Fibroblast of skin of back (primary cell): ENCODE results near the gene LKAAEAR1. TPM values are rescaled to one million over a fixed set of nuclear protein-coding genes. Genes with fewer than 3 reads are reported as not detected.
"Not testable (repeated sequence)": the region's sequence is repeated elsewhere in the genome, so short reads cannot be mapped to it uniquely, and the experiment has no call there.

Experiments used
- DNase-seq: peaks from one replicate; pipeline ENCODE4 v3.0.0-alpha.2; 2013
- polyA plus RNA-seq, 2 experiments: library from polyadenylated mRNA; unstranded; fragments of 120-200 nt; gene quantifications; one replicate each; pipeline ENCODE4 v1.2.1, GENCODE V29; 2013; ENCODE audit not compliant: insufficient read length in 2 of 2

LKAAEAR1 gene, protein sequence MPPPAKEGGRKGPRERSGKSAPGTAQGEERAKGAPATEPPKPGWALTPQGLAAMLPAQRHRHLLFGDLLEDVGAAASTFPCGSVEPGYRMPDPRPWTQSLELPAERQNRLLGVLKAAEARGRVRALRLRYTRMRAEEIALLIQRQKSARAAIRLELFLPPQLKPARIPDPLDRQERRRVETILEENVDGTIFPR
- polyA plus RNA-seq (2013, experiment 1 of 2; ENCODE audit: insufficient read length), result not detected
- not detected for polyA plus RNA-seq (2013, experiment 2 of 2; ENCODE audit: insufficient read length)

DNA sequence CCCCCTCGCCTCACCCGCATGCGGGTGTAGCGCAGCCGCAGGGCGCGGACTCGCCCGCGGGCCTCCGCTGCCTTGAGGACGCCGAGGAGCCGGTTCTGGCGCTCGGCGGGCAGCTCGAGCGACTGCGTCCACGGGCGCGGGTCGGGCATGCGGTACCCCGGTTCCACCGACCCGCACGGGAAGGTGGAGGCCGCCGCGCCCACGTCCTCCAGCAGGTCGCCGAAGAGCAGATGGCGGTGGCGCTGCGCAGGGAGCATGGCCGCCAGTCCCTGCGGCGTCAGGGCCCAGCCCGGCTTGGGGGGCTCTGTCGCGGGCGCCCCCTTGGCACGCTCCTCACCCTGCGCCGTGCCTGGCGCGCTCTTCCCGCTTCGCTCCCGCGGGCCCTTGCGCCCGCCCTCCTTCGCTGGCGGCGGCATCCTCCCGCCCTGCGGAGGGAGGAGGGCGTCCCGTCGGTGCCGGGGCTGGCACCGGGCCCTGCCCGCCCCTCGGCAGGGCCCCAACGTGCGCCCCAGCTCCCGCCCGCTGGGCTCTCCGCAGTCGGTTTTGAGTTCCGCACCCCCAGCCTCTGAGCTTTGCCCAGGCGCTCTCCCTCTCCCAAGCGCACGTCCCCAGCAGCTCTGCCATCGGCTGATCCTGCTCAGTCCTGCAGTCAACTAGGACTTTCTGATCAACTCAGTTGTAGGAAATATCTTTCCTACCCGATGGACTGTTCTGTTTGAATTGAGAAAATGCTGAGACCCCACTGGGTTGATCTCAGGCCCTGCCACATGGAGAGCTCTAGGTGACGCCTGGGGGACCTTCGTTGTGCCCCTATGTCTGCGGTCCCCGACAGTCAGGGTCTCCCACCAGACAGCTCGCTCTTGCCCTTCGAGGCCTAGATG lies at the start of gene LKAAEAR1:
Gene LKAAEAR1, minus strand, starts transcription at position 595 of the 881 bp plus-strand sequence. Its CDS starts 179 bp downstream, at position 416.
- no peak for DNase-seq

DNA sequence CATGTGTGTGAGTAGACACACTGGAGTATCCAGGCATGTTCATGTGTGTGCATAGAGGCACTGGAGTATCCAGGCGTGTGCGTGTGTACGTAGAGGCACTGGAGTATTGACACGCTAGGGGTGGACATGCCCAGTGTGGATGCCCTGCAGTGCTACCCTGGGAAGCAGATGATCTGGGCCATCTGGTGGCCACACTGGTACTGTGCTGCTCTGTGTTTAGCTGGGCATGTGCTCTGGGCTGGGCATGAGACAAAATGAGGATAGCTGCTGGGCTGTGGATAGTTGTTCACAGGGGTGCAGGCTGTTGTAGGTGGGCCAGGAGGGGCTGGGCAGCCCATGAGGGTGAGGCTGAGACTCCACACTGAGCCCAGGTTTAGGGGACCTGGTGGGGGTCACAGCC lies 47.2 kb upstream of the LKAAEAR1 start:
- peak; percentile 26 for DNase-seq

DNA sequence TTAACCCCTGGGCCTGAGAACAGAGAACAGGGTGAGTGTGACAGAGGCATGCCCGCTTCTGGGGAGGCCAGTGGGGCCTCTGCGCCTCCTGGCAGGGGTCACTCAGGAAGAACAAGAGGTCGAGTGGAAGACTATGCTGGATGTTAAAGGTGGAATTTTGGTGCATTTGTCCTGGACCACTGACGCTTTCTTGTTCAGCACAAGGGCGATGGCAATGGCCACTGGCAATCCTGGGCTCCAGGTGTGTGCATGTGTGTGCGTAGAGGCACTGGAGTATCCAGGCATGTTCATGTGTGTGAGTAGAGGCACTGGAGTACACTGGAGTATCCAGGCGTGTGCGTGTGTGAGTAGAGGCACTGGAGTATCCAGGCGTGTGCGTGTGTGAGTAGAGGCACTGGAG lies 46.7 kb upstream of the LKAAEAR1 start:
- DNase-seq, result no peak

DNA sequence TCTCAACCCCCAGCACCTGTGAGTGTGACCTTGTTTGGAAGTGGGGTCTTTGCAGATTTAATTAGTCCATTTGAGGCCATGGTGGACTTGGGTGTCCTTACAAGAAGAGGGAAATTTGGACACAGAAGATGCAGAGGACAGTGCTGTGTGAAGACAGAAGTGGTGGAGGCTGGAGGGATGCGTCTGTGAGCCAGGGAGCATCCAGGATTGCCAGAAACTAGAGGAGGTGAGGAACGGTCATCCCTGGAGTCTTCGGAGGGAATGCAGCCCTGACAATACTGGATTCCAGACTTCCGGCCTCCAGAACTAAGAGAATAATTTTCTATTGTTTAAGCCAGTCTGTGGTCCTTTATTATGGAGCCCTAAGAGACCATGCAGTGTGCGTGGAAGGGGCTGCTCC lies 46.1 kb upstream of the LKAAEAR1 start:
- no peak for DNase-seq

DNA sequence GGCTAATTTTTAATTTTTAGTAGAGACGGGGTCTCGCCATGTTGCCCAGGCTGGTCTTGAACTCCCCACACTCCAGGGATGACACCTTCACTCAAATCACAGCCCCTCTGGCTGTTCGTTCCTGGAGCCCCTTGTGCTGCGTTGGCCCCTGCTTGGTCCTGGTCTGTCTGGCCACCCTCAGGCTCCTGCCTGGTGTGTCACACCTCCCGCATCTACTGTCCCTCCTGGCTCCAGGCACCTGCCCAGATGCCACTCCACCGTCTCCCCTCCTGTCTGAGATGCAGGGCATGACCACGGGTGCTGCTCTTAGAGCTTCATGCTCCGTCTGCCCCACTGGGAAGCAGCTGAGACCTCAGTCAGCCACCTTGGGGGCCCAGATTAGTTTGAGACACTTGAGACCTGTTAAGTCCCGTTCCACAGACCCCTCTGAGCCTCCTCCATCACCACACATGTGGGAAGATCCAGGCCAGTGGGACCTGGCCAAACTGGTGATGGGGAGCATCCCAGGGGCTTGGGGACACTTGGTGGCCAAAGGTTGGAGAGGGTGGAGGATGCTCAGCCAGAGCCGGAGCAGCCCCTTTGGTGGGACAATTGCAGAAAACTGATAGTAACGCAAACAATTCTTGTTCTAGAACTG lies 45.1 kb upstream of the LKAAEAR1 start:
- DNase-seq, result no peak

DNA sequence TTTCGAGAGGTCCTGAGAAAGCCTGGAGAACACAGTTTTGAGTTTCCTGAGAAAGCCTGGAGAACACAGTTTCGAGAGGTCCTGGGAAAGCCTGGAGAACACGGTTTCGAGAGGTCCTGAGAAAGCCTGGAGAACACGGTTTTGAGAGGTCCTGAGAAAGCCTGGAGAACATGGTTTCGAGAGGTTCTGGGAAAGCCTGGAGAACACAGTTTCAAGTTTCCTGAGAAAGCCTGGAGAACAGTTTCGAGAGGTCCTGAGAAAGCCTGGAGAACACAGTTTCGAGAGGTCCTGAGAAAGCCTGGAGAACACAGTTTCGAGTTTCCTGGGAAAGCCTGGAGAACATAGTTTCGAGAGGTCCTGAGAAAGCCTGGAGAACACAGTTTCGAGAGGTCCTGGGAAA lies 39.3 kb upstream of the LKAAEAR1 start:
- DNase-seq, result not testable (repeated sequence)

DNA sequence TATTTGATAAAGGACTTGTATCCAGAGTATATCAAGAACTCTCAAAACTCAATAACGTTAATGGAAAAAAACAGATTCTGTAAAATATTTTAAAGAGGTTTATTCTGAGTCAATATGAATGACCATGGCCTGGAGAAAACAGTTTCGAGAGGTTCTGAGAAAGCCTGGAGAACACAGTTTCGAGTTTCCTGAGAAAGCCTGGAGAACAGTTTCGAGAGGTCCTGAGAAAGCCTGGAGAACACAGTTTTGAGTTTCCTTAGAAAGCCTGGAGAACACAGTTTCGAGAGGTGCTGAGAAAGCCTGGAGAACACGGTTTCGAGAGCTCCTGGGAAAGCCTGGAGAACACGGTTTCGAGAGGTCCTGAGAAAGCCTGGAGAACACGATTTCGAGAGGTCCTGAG lies 38.7 kb upstream of the LKAAEAR1 start:
- not testable (repeated sequence) for DNase-seq

DNA sequence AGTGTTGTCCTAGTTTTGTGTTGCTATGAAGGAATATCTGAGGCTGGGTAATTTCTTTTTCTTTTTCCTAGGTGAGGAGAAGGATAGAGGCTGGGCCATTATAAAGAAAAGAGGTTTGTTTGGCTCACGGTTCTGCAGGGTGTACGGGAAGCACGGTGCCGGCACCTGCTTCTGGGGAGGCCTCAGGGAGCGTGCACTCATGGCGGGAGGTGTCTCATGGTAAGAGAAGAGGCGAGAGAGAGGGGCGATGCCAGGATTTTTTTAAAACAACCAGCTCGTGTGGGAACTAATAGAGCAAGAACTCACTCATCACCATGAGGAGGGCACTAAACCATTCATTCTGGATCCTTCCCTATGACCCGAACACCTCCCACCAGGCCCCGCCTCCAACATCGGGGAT lies 37.4 kb upstream of the LKAAEAR1 start:
- no peak for DNase-seq

DNA sequence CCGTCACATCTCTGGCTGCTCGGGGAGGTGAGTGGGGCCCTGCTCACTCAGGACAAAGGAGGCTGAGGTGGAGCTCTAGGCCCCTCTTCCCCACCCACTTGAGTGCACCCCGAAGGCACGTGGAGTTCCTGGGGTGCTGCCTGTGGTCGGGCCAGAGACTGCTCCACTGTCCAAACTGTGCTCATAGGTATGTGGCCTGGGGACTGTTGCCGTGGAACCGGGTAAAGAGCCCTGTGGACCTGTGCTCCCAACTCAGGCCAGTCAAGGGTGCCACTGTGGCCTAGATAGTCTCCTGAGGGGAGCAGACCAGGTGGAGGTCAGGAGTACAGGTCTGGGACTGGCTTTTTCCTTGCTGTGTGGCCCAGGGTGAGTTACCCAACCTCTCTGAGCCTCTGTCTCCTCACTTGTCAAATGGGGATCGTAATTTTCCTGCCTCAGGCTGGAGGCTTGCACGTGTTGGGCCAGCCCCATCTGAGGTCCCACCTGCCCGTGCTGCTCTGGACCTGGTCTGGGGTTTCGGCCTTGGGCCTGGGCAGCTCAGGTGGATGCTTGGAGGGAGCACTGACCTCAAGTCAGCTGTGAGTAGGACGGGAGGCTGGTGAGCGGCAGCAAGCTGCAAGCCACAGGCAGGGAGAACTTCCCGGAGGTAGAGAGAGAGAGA lies 35.6 kb upstream of the LKAAEAR1 start:
- DNase-seq, result no peak

DNA sequence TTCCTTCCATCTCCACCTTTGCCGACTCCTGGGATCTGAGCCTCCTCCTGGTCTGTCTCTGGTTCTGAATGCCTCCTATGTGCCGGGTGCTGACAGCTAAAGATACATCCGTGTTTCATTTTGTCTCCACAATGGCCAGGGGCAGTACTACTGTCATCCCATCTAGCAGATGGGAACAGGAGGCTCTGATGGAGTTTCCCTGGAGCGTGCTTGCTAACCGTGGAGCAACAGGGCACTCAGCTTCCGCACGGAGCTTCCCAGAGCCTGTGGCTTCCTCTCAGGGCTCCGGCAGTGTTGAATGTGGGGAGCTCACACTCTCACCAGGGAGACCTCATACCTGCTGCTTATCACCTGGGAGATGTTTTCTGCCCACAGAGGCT lies 35.1 kb upstream of the LKAAEAR1 start:
- DNase-seq, result no peak

DNA sequence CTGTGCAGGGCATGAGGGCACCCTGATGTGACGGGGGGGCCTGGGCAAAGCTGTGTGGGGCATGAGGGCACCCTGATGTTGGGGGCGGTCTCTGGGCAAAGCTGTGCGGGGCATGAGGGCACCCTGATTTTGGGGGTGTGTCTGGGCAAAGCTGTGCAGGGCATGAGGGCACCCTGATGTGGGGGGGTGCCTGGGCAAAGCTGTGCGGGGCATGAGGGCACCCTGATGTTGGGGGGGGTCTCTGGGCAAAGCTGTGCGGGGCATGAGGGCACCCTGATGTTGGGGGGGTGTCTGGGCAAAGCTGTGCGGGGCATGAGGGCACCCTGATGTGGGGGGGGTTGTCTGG lies 33.2 kb upstream of the LKAAEAR1 start:
- not testable (repeated sequence) for DNase-seq

DNA sequence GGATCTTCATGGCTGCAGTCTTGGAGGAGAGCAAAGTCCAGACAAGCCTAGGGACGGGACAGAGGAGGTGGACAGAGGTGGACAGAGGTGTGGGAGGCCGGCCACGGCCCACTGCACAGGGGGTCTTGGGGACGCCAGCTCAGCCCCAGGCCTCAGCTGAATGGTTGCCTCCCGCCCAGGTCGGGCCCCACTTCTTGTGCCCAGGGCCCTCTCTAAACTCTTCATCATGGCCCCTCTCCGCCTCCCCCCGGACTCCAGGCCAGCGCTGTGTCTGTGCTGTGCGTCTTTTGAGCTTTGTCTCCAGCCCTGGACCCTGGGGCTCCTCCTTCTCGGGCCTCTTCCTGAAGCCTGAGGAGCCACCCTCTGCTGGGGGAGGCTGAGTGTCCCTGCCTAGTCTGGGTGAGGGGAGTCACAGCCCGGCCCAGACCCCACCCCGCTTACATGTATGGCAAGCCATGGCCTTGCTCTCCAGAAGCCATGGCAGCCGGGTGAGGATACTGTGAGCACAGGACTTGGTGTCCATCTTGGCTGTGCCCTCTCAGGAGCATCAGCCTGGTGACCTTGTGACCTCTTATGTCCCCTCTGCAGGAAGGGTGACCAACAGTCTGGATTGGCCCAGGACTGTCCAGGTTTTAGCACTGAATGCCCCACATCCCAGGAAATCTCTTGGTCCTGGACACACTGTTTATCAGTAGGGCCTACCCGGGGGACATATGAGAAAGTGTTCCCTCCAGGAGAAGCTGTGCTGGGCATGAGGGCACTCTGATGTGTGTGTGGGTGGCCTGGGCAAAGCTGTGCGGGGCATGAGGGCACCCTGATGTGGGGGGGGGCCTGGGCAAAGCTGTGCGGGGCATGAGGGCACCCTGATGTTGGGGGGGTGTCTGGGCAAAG lies 32.6 kb upstream of the LKAAEAR1 start:
- DNase-seq, result no peak

DNA sequence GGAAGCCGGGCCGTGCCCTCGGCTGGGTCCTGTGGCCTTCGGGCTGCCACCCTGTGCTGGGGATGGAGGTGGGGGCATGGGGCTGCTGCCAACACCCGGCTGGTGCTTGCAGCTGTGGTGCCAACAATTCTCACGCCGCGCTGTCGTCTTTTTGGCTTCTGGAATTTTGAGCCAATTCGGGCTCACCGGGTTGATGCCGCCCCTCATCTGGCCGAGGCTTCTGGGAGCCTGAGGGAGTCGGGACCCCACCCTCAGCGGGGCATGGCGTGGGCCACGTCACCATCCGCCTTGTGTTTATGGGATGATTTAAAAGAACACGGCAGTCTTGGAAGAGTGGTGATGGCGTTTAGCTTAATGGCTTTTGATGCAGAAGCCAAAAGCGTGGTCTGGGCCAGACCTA lies 31.8 kb upstream of the LKAAEAR1 start:
- DNase-seq, result no peak

DNA sequence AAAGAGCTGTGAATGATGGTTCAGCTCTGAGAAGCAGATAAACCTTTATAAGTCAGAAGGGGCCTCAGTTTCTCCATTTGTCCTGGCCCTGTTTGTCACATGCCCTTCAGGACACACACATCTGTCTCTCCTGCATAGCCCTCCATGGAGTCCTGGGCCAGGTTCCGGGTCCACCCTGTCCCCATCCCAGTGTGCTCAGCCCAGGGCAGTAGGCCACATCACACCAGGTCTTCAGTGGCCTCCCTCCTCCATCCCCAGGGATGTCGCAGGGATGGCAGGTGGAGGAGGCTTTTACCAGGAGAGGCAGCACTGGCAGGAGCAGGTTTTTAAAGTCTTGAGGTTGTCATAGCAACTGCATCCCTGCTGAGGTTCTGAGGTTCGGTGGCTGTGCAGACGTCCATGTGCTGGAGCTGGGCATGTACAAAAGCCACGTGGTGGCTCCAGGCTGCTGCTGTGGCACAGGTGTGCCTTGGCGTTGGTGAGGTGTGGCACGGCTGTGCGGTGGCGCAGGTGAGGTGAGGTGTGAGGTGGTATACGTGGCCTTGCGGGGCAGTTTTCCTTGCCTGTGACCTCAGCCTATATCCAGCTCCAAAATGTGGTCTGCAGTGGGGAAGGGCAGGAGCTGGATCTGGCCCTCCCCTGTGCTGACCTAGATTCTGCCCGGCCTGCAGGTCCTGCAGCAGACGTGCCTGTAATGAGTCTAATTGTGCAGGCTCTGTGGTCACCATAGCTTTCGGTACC lies 31.1 kb upstream of the LKAAEAR1 start:
- DNase-seq, result no peak

DNA sequence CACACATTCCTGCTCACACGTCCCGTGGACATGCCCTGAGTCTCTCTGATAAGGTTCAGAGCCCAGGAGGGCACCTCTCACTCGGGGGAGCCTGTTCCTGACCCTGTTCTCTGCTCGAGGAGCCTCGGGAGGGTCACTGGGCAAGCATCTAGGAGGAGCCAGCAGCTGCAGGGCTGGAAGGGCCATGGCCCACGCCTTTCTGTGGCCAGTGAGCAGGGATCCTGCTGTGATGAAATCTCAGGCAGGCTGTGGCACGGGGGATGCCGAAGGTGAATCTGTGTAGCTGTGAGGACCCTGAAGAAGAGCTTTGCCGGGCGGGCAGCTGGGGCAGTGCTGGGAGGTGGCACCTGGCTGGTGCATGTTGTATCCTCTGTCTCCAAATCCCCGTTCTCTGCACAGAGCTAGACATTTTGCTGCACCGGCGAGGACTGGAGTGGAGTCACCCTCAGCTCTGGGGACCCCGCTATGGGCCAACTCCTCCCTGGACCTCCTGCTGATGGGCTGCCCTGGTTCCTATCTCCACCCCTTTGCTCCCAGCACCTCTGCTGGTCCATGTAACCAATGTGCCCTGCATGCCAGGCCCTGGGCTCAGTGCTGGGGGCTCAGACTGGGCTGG lies 30.3 kb upstream of the LKAAEAR1 start:
- DNase-seq, result no peak

DNA sequence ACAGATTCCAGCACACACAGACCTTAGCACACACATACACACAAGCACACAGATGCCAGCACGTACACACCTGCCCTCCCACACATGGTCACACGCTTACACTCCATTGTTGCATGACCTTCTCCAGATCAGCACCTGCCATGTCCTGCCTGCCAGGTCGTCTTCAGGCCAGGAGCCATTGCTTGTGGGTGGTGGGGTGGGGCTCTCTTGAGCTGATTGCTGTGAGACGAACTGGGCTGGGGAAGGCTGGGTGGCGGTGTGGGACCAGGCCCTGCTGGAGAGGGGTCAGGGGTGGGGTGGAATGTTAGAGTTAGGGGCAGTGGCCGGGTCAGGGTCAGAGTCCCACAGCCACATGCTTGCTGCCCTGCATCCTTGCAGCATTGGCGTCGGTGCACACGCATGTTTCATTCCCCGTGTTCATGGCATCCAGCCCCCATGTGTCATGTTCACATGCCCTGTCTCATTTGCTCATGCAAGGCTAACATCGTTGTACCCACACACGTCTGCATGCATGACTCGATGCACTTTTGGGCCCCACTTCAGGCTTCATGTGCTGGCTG lies 29.7 kb upstream of the LKAAEAR1 start:
- no peak for DNase-seq

DNA sequence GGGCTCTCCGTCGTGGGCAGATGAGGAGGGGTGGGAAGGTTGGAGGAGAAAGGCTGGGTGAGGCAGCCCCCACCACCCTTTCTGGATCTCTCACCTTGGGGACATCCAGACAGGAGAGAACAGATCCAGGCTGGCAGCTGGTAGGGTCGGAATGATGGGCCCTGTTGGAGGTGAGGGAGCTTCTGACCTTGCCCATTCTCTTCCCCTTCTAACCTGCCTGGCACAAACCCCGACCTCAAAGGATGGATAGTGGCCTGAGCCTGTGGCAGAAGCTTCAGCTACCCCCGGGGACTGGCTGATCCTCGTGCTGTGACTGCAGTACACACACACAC lies 29.2 kb upstream of the LKAAEAR1 start:
- DNase-seq, result no peak

DNA sequence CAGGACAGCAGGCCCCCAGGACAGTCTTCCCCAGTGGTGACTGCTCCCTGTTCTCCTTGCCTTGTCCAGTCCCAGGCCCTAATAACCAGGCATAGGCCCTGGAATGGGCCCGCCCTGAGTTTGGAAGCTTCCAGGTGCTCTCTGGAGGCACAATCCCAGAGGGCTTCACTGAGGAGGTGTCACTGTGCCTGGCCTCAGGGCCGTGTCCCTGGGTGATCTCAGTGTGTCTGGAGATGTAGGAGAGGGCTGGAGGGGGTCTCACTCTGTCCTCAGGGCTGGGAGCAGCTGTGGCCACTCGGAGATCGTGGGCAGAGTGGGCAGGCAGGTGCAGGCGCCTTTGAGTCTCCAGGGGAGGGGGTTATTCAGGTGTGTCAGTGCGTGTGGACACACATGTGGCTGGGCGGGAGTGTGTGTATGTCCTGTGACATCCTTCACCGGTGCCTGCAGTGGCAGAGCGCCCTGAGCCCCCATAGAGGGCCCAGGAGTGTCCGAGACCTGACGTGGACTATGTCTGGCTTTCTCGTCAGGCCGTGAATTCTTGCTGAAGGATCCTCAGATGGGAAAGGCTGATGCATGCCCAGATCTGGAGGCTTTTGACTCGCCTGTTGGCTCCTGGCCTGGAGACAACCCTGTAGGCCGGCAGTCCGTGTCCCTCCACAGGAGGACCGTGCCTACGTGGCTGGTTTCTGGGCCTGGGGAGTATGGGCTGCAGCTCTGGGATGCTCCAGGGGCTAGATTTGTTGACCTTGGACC lies 28.7 kb upstream of the LKAAEAR1 start:
- no peak for DNase-seq

DNA sequence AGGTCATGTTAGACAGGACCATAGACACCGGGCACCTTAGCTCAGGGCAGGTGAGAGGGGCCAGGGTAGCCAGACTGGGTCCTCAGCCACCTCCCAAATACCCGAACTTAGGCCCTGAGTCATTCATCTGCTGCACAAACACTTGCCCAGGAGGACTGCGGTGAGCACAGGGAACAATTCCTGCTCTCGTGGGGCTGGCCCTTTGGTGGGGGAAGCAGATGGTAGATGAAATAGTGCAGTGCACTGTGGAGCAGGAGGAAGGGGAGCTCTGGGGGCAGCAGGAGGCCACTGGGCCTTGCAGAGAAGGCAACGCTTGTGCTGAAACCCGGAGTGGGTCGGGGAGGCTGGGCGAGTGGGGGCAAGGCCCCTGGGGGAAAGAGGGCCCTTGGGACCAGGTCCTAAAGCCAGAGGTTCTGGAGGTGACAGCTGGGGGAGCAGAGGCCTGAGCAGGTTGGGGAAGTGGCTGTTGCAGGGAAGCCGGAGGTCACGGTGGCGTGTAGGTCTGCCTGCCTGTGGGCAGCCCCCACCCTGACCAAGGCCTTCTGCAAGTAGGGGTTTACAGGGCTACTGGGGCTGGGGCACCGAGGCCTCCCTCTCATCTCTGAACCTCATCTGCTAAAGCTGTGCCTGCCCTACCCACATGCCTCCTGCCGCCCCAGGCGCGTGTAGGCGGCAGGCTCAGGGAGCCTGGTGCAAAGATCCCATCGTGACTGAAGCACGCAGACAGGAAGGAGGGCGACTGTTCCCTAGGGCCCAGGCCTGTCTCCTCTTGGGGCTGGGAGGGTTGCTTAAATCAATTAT lies 27.8 kb upstream of the LKAAEAR1 start:
- DNase-seq, result no peak
